ENCODE data around the gene USP38.

USP38 gene

DNA sequence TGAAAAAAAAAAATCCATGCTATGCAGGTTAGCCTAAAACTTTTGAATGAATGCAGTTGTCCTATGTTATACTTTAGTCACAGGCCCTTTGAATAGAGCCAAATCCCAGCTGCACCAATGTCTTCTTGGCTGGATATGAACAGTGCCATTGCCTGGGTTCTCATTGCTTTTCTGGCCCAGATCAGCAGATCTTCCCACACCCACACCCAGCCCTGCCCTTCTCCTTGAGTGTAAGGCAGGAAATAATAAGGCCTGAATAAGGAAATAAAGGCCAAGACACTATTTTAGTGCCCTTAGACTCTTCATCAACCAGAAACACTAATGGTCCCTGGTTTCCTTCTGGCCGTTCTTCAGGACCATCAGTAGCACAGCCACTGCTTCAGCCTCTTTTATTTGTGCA lies 66.6 kb downstream of the USP38 start:
- no peak overlapping the region for H3K27ac ChIP-seq (ENCODE audit: low read depth, low read length)

GRCh38 chr4:143251779-143252178 lies 67.1 kb downstream of the USP38 start:
- H3K9me2 ChIP-seq (replicated peaks; ENCODE audit: control insufficient read depth, low read length): no peaks in the 10 kb centered on the region
- no peak for TF ChIP-seq EZH2phosphoT487 (IDR thresholded peaks at IDR 0.05; ENCODE audit: borderline replicate concordance, low read length)
- TF ChIP-seq, protein P1, sequence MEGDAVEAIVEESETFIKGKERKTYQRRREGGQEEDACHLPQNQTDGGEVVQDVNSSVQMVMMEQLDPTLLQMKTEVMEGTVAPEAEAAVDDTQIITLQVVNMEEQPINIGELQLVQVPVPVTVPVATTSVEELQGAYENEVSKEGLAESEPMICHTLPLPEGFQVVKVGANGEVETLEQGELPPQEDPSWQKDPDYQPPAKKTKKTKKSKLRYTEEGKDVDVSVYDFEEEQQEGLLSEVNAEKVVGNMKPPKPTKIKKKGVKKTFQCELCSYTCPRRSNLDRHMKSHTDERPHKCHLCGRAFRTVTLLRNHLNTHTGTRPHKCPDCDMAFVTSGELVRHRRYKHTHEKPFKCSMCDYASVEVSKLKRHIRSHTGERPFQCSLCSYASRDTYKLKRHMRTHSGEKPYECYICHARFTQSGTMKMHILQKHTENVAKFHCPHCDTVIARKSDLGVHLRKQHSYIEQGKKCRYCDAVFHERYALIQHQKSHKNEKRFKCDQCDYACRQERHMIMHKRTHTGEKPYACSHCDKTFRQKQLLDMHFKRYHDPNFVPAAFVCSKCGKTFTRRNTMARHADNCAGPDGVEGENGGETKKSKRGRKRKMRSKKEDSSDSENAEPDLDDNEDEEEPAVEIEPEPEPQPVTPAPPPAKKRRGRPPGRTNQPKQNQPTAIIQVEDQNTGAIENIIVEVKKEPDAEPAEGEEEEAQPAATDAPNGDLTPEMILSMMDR (IDR thresholded peaks at IDR 0.05; ENCODE audit: low read depth, low read length, poor library complexity, severe bottlenecking): no peak
- no peaks in the 10 kb centered on the region for H3K36me3 ChIP-seq (ENCODE audit: control insufficient read depth, low read length)
- no peaks in the 10 kb centered on the region for H3K27me3 ChIP-seq (ENCODE audit: control insufficient read depth, low read length)
- H4K20me1 ChIP-seq (ENCODE audit: control insufficient read depth, insufficient read depth, low read depth, low read length): no peaks in the 10 kb centered on the region
- H3K9me3 ChIP-seq (ENCODE audit: control insufficient read depth, insufficient read depth, low read length): no peaks in the 10 kb centered on the region
- no peaks in the 10 kb centered on the region for H3F3A ChIP-seq (ENCODE audit: control insufficient read depth, insufficient read depth)
- H3K79me2 ChIP-seq (ENCODE audit: control insufficient read depth, low read length): no peaks in the 10 kb centered on the region
- no peak overlapping the region for H3K27ac ChIP-seq (ENCODE audit: low read depth, low read length)
- H3K4me2 ChIP-seq (ENCODE audit: low read length): no peak overlapping the region
- H3K4me1 ChIP-seq (ENCODE audit: control insufficient read depth, low read length): no peaks in the 10 kb centered on the region
- no peak overlapping the region for H3K4me3 ChIP-seq (ENCODE audit: low read length)

More for the DNA sequence above, 66.6 kb downstream of the USP38 start:
- Histone ChIP-seq H3K79me2 (ENCODE audit: control insufficient read depth, low read length) (no peaks in the 10 kb centered on the region), H3K4me2 (ENCODE audit: low read length) (no peak overlapping the region), H4K20me1 (ENCODE audit: control insufficient read depth, insufficient read depth, low read depth, low read length) (no peaks in the 10 kb centered on the region), H3K27me3 (ENCODE audit: control insufficient read depth, low read length) (no peaks in the 10 kb centered on the region), H3K9me2 (replicated peaks; ENCODE audit: control insufficient read depth, low read length) (no peaks in the 10 kb centered on the region), H3K4me3 (ENCODE audit: low read length) (no peak overlapping the region), H3F3A (ENCODE audit: control insufficient read depth, insufficient read depth) (no peaks in the 10 kb centered on the region), H3K9me3 (ENCODE audit: control insufficient read depth, insufficient read depth, low read length) (no peaks in the 10 kb centered on the region), H3K4me1 (ENCODE audit: control insufficient read depth, low read length) (no peaks in the 10 kb centered on the region), H3K36me3 (ENCODE audit: control insufficient read depth, low read length) (no peaks in the 10 kb centered on the region)
- TF ChIP-seq, protein P1 (IDR thresholded peaks at IDR 0.05; ENCODE audit: low read depth, low read length, poor library complexity, severe bottlenecking): no peak
- no peak for TF ChIP-seq EZH2phosphoT487 (IDR thresholded peaks at IDR 0.05; ENCODE audit: borderline replicate concordance, low read length)

DNA sequence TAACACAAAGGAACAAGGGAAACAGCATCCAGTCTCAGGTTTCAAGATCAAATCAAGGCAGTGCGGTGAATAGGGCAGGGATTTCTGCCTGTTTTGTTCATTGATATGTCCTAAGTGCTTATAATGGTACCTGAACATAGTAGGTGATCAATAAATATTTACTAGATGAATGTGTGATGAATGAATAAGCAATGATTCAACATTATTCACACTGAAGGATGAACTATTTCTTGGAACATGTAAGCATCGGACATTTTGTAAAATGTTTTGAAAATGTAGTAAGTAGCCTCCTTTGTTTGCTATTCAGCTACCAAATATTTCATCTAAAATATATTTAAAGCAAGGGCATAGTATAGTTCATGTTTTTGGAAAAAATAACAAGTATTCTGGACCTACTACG lies 67.8 kb downstream of the USP38 start:
- H3K36me3 ChIP-seq (ENCODE audit: control insufficient read depth, low read length): no peaks in the 10 kb centered on the region
- H3K4me1 ChIP-seq (ENCODE audit: control insufficient read depth, low read length): no peaks in the 10 kb centered on the region
- no peaks in the 10 kb centered on the region for H3K9me3 ChIP-seq (ENCODE audit: control insufficient read depth, insufficient read depth, low read length)
- H3F3A ChIP-seq (ENCODE audit: control insufficient read depth, insufficient read depth): no peaks in the 10 kb centered on the region
- H3K4me3 ChIP-seq (ENCODE audit: low read length): no peak overlapping the region
- H4K20me1 ChIP-seq (ENCODE audit: control insufficient read depth, insufficient read depth, low read depth, low read length): no peaks in the 10 kb centered on the region
- H3K4me2 ChIP-seq (ENCODE audit: low read length): no peak overlapping the region
- no peaks in the 10 kb centered on the region for H3K79me2 ChIP-seq (ENCODE audit: control insufficient read depth, low read length)
- H3K27me3 ChIP-seq (ENCODE audit: control insufficient read depth, low read length): no peaks in the 10 kb centered on the region
- no peak overlapping the region for H3K27ac ChIP-seq (ENCODE audit: low read depth, low read length)
- TF ChIP-seq, protein P1 (IDR thresholded peaks at IDR 0.05; ENCODE audit: low read depth, low read length, poor library complexity, severe bottlenecking): no peak
- no peak for TF ChIP-seq EZH2phosphoT487 (IDR thresholded peaks at IDR 0.05; ENCODE audit: borderline replicate concordance, low read length)
- no peaks in the 10 kb centered on the region for H3K9me2 ChIP-seq (replicated peaks; ENCODE audit: control insufficient read depth, low read length)

- H3K36me3 ChIP-seq (ENCODE audit: control insufficient read depth, low read length): no peaks in the 10 kb centered on the region
- no peaks in the 10 kb centered on the region for H3K27me3 ChIP-seq (ENCODE audit: control insufficient read depth, low read length)
- no peaks in the 10 kb centered on the region for H3K79me2 ChIP-seq (ENCODE audit: control insufficient read depth, low read length)
- H3K4me1 ChIP-seq (ENCODE audit: control insufficient read depth, low read length): no peaks in the 10 kb centered on the region
- H4K20me1 ChIP-seq (ENCODE audit: control insufficient read depth, insufficient read depth, low read depth, low read length): no peaks in the 10 kb centered on the region
- no peaks in the 10 kb centered on the region for H3K9me2 ChIP-seq (replicated peaks; ENCODE audit: control insufficient read depth, low read length)
- H3K4me2 ChIP-seq (ENCODE audit: low read length): no peak overlapping the region
- H3K27ac ChIP-seq (ENCODE audit: low read depth, low read length): no peak overlapping the region
- TF ChIP-seq, protein P1 (IDR thresholded peaks at IDR 0.05; ENCODE audit: low read depth, low read length, poor library complexity, severe bottlenecking): no peak
- no peak for TF ChIP-seq EZH2phosphoT487 (IDR thresholded peaks at IDR 0.05; ENCODE audit: borderline replicate concordance, low read length)
- H3F3A ChIP-seq (ENCODE audit: control insufficient read depth, insufficient read depth): no peaks in the 10 kb centered on the region
- no peak overlapping the region for H3K4me3 ChIP-seq (ENCODE audit: low read length)
- H3K9me3 ChIP-seq (ENCODE audit: control insufficient read depth, insufficient read depth, low read length): no peaks in the 10 kb centered on the region
Observed at GRCh38 chr4:143253166-143253565, 68.4 kb downstream of the USP38 start.

Data from DOHH2 (cell line).